ENCODE data around the gene ARHGEF1. TPM values are rescaled to one million over a fixed set of nuclear protein-coding genes. Genes with fewer than 3 reads are reported as not detected.
"Not testable (repeated sequence)": the region's sequence is repeated elsewhere in the genome, so short reads cannot be mapped to it uniquely, and the experiment has no call there.

Gene ARHGEF1
- total RNA-seq, 1 donor from 2014 or later, result 70.5 TPM

GRCh38 chr19:41872775-41873647, 10.0 kb upstream of the ARHGEF1 start:
- Mint-ChIP-seq H3K9me3 (ENCODE audit: low read depth) (no peaks in the 10 kb centered on the region), H3K27me3 (ENCODE audit: low read depth) (no peaks in the 10 kb centered on the region), H3K4me1 (ENCODE audit: low read depth) (peaks cover 2% of the 10 kb centered on the region), H3K36me3 (ENCODE audit: low read depth) (peaks cover 22% of the 10 kb centered on the region), H3K4me3 (ENCODE audit: unreplicated experiment) (no peak overlapping the region), H3K27ac (ENCODE audit: unreplicated experiment) (peak overlapping the region; percentile 2)
- TF ChIP-seq CTCF (IDR thresholded peaks at IDR 0.05), result peak; percentile 79
- DNase-seq (ENCODE audit: low spot score), result no peak

- H3K4me3 Mint-ChIP-seq (ENCODE audit: unreplicated experiment), result not testable (repeated sequence)
Measured at GRCh38 chr19:41875973-41876372, 7.0 kb upstream of the ARHGEF1 start.

GRCh38 chr19:41876847-41877832, 5.8 kb upstream of the ARHGEF1 start, which contains the start of gene CD79A:
Gene CD79A (plus strand): TSS chr19:41877279. CDS start chr19:41877305, 26 bp downstream.
- Mint-ChIP-seq H3K27me3 (ENCODE audit: low read depth) (no peaks in the 10 kb centered on the region), H3K27ac (ENCODE audit: unreplicated experiment) (no peak within 1 kb of the TSS), H3K4me1 (ENCODE audit: low read depth) (peaks cover under 1% of the 10 kb centered on the region), H3K36me3 (ENCODE audit: low read depth) (no peaks in the 10 kb centered on the region), H3K9me3 (ENCODE audit: low read depth) (no peaks in the 10 kb centered on the region), H3K4me3 (ENCODE audit: unreplicated experiment) (no peak within 1 kb of the TSS)
- DNase-seq (ENCODE audit: low spot score), result no peak
- TF ChIP-seq CTCF (IDR thresholded peaks at IDR 0.05), result no peak

More at GRCh38 chr19:41875973-41876372, 7.0 kb upstream of the ARHGEF1 start:
- H3K27ac Mint-ChIP-seq (ENCODE audit: unreplicated experiment); H3K9me3 Mint-ChIP-seq (ENCODE audit: low read depth); H3K36me3 Mint-ChIP-seq (ENCODE audit: low read depth); H3K4me1 Mint-ChIP-seq (ENCODE audit: low read depth); H3K27me3 Mint-ChIP-seq (ENCODE audit: low read depth); DNase-seq (ENCODE audit: low spot score): not testable (repeated sequence)

GRCh38 chr19:41877916-41878905, 4.8 kb upstream of the ARHGEF1 start:
- TF ChIP-seq CTCF (IDR thresholded peaks at IDR 0.05), result no peak
- H3K36me3 Mint-ChIP-seq (ENCODE audit: low read depth), result no peaks in the 10 kb centered on the region
- no peak overlapping the region for H3K27ac Mint-ChIP-seq (ENCODE audit: unreplicated experiment)
- peaks cover 6% of the 10 kb centered on the region for H3K4me1 Mint-ChIP-seq (ENCODE audit: low read depth)
- no peaks in the 10 kb centered on the region for H3K9me3 Mint-ChIP-seq (ENCODE audit: low read depth)
- no peak for DNase-seq (ENCODE audit: low spot score)
- no peak overlapping the region for H3K4me3 Mint-ChIP-seq (ENCODE audit: unreplicated experiment)
- H3K27me3 Mint-ChIP-seq (ENCODE audit: low read depth), result no peaks in the 10 kb centered on the region

- no peaks in the 10 kb centered on the region for H3K36me3 Mint-ChIP-seq (ENCODE audit: low read depth)
- no peaks in the 10 kb centered on the region for H3K9me3 Mint-ChIP-seq (ENCODE audit: low read depth)
- no peak for TF ChIP-seq CTCF (IDR thresholded peaks at IDR 0.05)
- H3K27ac Mint-ChIP-seq (ENCODE audit: unreplicated experiment), result no peak overlapping the region
- DNase-seq (ENCODE audit: low spot score), result no peak
- H3K4me1 Mint-ChIP-seq (ENCODE audit: low read depth), result peaks cover 6% of the 10 kb centered on the region
- H3K27me3 Mint-ChIP-seq (ENCODE audit: low read depth), result no peaks in the 10 kb centered on the region
- H3K4me3 Mint-ChIP-seq (ENCODE audit: unreplicated experiment), result no peak overlapping the region
Measured at GRCh38 chr19:41879080-41879479, 3.9 kb upstream of the ARHGEF1 start.
